ENCODE results near the gene FUOM. TPM values are rescaled to one million over a fixed set of nuclear protein-coding genes. Genes with fewer than 3 reads are reported as not detected.

FUOM gene
- total and polyA plus RNA-seq, 9 of the 15 experiments (the other 6 are each of a cell fraction or from before 2014, with no cell fraction given) = 1.8 to 96.1 (median 27.0) TPM

DNA sequence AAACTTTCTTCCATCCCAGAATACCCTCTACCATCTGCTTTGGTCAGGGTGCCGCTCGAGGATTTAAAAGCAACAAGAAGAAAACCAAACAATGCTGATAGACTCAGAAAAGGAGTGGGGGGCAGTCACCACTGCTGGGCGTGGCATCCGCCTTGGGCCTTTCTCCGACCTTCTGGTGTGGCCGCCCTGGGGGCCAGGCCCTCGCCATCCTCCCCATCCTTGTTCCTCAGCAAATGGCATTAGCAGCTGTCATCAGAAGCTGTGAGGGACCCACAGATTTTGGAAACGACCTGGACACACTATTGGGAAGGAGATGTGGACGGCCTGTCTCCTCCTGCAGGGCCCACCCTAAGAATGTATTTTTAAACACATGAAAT lies 45.1 kb downstream of the FUOM start (continued):
- TF ChIP-seq, protein P1, sequence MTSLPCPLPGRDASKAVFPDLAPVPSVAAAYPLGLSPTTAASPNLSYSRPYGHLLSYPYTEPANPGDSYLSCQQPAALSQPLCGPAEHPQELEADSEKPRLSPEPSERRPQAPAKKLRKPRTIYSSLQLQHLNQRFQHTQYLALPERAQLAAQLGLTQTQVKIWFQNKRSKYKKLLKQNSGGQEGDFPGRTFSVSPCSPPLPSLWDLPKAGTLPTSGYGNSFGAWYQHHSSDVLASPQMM (CRISPR knock-in tag; IDR thresholded peaks at IDR 0.05) = no peak
- TF ChIP-seq, protein P2, sequence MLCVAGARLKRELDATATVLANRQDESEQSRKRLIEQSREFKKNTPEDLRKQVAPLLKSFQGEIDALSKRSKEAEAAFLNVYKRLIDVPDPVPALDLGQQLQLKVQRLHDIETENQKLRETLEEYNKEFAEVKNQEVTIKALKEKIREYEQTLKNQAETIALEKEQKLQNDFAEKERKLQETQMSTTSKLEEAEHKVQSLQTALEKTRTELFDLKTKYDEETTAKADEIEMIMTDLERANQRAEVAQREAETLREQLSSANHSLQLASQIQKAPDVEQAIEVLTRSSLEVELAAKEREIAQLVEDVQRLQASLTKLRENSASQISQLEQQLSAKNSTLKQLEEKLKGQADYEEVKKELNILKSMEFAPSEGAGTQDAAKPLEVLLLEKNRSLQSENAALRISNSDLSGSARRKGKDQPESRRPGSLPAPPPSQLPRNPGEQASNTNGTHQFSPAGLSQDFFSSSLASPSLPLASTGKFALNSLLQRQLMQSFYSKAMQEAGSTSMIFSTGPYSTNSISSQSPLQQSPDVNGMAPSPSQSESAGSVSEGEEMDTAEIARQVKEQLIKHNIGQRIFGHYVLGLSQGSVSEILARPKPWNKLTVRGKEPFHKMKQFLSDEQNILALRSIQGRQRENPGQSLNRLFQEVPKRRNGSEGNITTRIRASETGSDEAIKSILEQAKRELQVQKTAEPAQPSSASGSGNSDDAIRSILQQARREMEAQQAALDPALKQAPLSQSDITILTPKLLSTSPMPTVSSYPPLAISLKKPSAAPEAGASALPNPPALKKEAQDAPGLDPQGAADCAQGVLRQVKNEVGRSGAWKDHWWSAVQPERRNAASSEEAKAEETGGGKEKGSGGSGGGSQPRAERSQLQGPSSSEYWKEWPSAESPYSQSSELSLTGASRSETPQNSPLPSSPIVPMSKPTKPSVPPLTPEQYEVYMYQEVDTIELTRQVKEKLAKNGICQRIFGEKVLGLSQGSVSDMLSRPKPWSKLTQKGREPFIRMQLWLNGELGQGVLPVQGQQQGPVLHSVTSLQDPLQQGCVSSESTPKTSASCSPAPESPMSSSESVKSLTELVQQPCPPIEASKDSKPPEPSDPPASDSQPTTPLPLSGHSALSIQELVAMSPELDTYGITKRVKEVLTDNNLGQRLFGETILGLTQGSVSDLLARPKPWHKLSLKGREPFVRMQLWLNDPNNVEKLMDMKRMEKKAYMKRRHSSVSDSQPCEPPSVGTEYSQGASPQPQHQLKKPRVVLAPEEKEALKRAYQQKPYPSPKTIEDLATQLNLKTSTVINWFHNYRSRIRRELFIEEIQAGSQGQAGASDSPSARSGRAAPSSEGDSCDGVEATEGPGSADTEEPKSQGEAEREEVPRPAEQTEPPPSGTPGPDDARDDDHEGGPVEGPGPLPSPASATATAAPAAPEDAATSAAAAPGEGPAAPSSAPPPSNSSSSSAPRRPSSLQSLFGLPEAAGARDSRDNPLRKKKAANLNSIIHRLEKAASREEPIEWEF (CRISPR knock-in tag; IDR thresholded peaks at IDR 0.05) = no peak
- TF ChIP-seq GABPA (tag; conservative IDR thresholded peaks at IDR 0.05; ENCODE audit: low read depth) (no peak), PTBP1 (IDR thresholded peaks at IDR 0.05; ENCODE audit: low read depth, low read length) (no peak), KLF10 (CRISPR knock-in tag; IDR thresholded peaks at IDR 0.05) (no peak)
- TF ChIP-seq, protein P3, sequence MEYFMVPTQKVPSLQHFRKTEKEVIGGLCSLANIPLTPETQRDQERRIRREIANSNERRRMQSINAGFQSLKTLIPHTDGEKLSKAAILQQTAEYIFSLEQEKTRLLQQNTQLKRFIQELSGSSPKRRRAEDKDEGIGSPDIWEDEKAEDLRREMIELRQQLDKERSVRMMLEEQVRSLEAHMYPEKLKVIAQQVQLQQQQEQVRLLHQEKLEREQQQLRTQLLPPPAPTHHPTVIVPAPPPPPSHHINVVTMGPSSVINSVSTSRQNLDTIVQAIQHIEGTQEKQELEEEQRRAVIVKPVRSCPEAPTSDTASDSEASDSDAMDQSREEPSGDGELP (CRISPR knock-in tag; IDR thresholded peaks at IDR 0.05; ENCODE audit: borderline replicate concordance) = no peak

Data from K562 (cell line).